Fibroblast of lung (primary cell): ENCODE data around the gene MPV17L2.

Experiments used
- CTCF ChIP-seq, 2 donors: IDR thresholded peaks in 1 of 2; conservative IDR thresholded peaks in 1 of 2; 1 replicate in 1 of 2; 2 replicates in 1 of 2; pipeline ENCODE4 v1.5.1; 2011 to 2012; ENCODE audit warnings: low read length in 2 of 2, control low read depth in 1 of 2, inconsistent platforms in 1 of 2, low read depth in 1 of 2, mild to moderate bottlenecking in 1 of 2
- EZH2 ChIP-seq: IDR thresholded peaks from 2 replicates; pipeline ENCODE4 v1.5.1; 2012; ENCODE audit warnings: low read length, control low read depth, mild to moderate bottlenecking; ENCODE audit errors: missing control alignments

GRCh38 chr19:18220632-18221275, 27.7 kb downstream of the MPV17L2 start:
- TF ChIP-seq CTCF (conservative IDR thresholded peaks at IDR 0.05 in 1 of 2, IDR thresholded peaks at IDR 0.05 in 1 of 2; ENCODE audit: low read depth in 1 of 2, low read length in 2 of 2) (no peak), EZH2 (no peak)
